Neuronal stem cell (in vitro differentiated cells): ENCODE data around the gene RUVBL2.
A peak's percentile ranks its signal among the peaks of the same experiment; 100 is the strongest.
"Not testable (repeated sequence)": the region's sequence is repeated elsewhere in the genome, so short reads cannot be mapped to it uniquely, and the experiment has no call there.

Experiments
- DNase-seq: peaks from one replicate; pipeline ENCODE4 v3.0.0-alpha.2; 2013; ENCODE audit warnings: low spot score
- H2AFZ ChIP-seq: one replicate; pipeline ENCODE4 v1.6.1; 2013; ENCODE audit warnings: mild to moderate bottlenecking, low read length, inconsistent platforms
- H2AK5ac ChIP-seq: 2 replicates; pipeline ENCODE4 v1.6.1; 2013; ENCODE audit warnings: low read depth, mild to moderate bottlenecking, inconsistent platforms, low read length, moderate library complexity, mixed read lengths
- H2BK120ac ChIP-seq: 2 replicates; pipeline ENCODE4 v1.6.1; 2013; ENCODE audit warnings: low read depth, mild to moderate bottlenecking, inconsistent platforms, low read length, moderate library complexity, mixed read lengths
- H2BK12ac ChIP-seq: one replicate; pipeline ENCODE4 v1.6.1; 2013; ENCODE audit warnings: low read length, inconsistent platforms
- H2BK15ac ChIP-seq: 2 replicates; pipeline ENCODE4 v1.6.1; 2013; ENCODE audit warnings: mild to moderate bottlenecking, low read length, inconsistent platforms, mixed read lengths
- H2BK5ac ChIP-seq: one replicate; pipeline ENCODE4 v1.6.1; 2013; ENCODE audit warnings: inconsistent platforms, mild to moderate bottlenecking, low read length, moderate library complexity
- H3K14ac ChIP-seq: one replicate; pipeline ENCODE4 v1.6.1; 2013; ENCODE audit warnings: low read length, inconsistent platforms
- H3K18ac ChIP-seq: 2 replicates; pipeline ENCODE4 v1.6.1; 2013; ENCODE audit warnings: low read length, inconsistent platforms
- H3K23ac ChIP-seq: 2 replicates; pipeline ENCODE4 v1.6.1; 2013; ENCODE audit warnings: low read depth, mild to moderate bottlenecking, mixed read lengths, low read length, inconsistent platforms; ENCODE audit not compliant: poor library complexity
- H3K27ac ChIP-seq: replicated peaks from 3 replicates; pipeline ENCODE4 v1.5.1; 2013; ENCODE audit warnings: low read length, inconsistent platforms
- H3K27me3 ChIP-seq, 3 experiments: 2 replicates each; pipeline ENCODE4 v1.6.1; 2013; ENCODE audit warnings: low read length in 3 of 3, mild to moderate bottlenecking in 2 of 3, inconsistent platforms in 1 of 3, low read depth in 1 of 3, mixed read lengths in 1 of 3, moderate library complexity in 1 of 3; ENCODE audit not compliant: control insufficient read depth in 3 of 3, insufficient read depth in 3 of 3
- H3K36me3 ChIP-seq, 2 donors: replicated peaks in 1 of 2; 2 replicates each; pipeline ENCODE4 v1.6.1; 2013; ENCODE audit warnings: low read length in 2 of 2; ENCODE audit not compliant: control insufficient read depth in 2 of 2, insufficient read depth in 2 of 2
- H3K4ac ChIP-seq: 2 replicates; pipeline ENCODE4 v1.6.1; 2013; ENCODE audit warnings: inconsistent platforms, mild to moderate bottlenecking, low read length, moderate library complexity
- H3K4me1 ChIP-seq, 2 donors: 1 replicate in 1 of 2; 2 replicates in 1 of 2; pipeline ENCODE4 v1.6.1; 2013; ENCODE audit warnings: low read length in 2 of 2, low read depth in 1 of 2; ENCODE audit not compliant: control insufficient read depth in 2 of 2, insufficient read depth in 1 of 2
- H3K4me2 ChIP-seq: one replicate; pipeline ENCODE4 v1.6.1; 2013; ENCODE audit warnings: mild to moderate bottlenecking, low read length, inconsistent platforms; ENCODE audit not compliant: insufficient read depth, poor library complexity, severe bottlenecking
- H3K4me3 ChIP-seq, 2 donors: 2 replicates each; pipeline ENCODE4 v1.5.1; 2013; ENCODE audit warnings: low read length in 2 of 2, mild to moderate bottlenecking in 2 of 2, inconsistent platforms in 1 of 2, moderate library complexity in 1 of 2
- H3K79me1 ChIP-seq: one replicate; pipeline ENCODE4 v1.6.1; 2013; ENCODE audit warnings: low read depth, mild to moderate bottlenecking, inconsistent platforms, low read length, moderate library complexity
- H3K9ac ChIP-seq: one replicate; pipeline ENCODE4 v1.6.1; 2013; ENCODE audit warnings: mild to moderate bottlenecking, low read depth, low read length, inconsistent platforms; ENCODE audit not compliant: poor library complexity
- H3K9me3 ChIP-seq, 2 donors: replicated peaks in 1 of 2; 2 replicates each; pipeline versions ENCODE3 to v1.6.1; 2013; ENCODE audit warnings: low read length in 2 of 2, mild to moderate bottlenecking in 2 of 2, inconsistent platforms in 1 of 2, low read depth in 1 of 2, mixed read lengths in 1 of 2, moderate library complexity in 1 of 2; ENCODE audit not compliant: control insufficient read depth in 2 of 2, insufficient read depth in 1 of 2
- H4K8ac ChIP-seq: one replicate; pipeline ENCODE4 v1.6.1; 2013; ENCODE audit warnings: low read depth, mild to moderate bottlenecking, inconsistent platforms, low read length, moderate library complexity
- H4K91ac ChIP-seq: one replicate; pipeline ENCODE4 v1.6.1; 2013; ENCODE audit warnings: low read length, low read depth, mild to moderate bottlenecking, inconsistent platforms; ENCODE audit not compliant: poor library complexity
- WGBS, 2 donors: extraction: QIAGEN DNeasy Blood & Tissue Kit; methylation state at CpG; one replicate each; pipeline ENCODE4 v1.1.7; 2013; ENCODE audit warnings: missing lambda C conversion rate in 2 of 2, mixed read lengths in 1 of 2; ENCODE audit not compliant: insufficient read length in 2 of 2, insufficient replicate concordance in 1 of 2; ENCODE audit errors: extremely low coverage in 2 of 2; 5-methylcytosine and 5-hydroxymethylcytosine counted together

Gene RUVBL2

GRCh38 chr19:49018388-49019241, 24.9 kb downstream of the RUVBL2 start:
- not testable (repeated sequence) for H3K9ac ChIP-seq, H3K14ac ChIP-seq, H2BK15ac ChIP-seq, H3K4ac ChIP-seq, H3K27ac ChIP-seq, H4K91ac ChIP-seq, H2BK12ac ChIP-seq, H3K79me1 ChIP-seq, H4K8ac ChIP-seq, DNase-seq, H2BK120ac ChIP-seq, H3K9me3 ChIP-seq, H2AFZ ChIP-seq, H3K4me3 ChIP-seq, H3K23ac ChIP-seq, H3K4me1 ChIP-seq
- H3K4me2 ChIP-seq = peak overlapping the region; percentile 23
- peak overlapping the region; percentile 15 for H3K18ac ChIP-seq
- H3K36me3 ChIP-seq = peaks cover 15 to 33% of the 10 kb centered on the region in 2 donors
- no CpG with 5 or more reads among the region's 50 CpGs for WGBS, 2 donors
- peak overlapping the region; percentile 75 for H2BK5ac ChIP-seq
- peaks cover 0 to 25% (median 0%) of the 10 kb centered on the region in 3 experiments for H3K27me3 ChIP-seq
- peak overlapping the region; percentile 37 for H2AK5ac ChIP-seq

- peaks cover 15 to 26% of the 10 kb centered on the region in 2 donors for H3K36me3 ChIP-seq
- H4K8ac ChIP-seq = no peak overlapping the region
- no peaks in the 10 kb centered on the region for H3K79me1 ChIP-seq
- no peak overlapping the region for H3K9ac ChIP-seq
- H3K27ac ChIP-seq = no peak overlapping the region
- no peak for DNase-seq
- no peak overlapping the region for H2BK12ac ChIP-seq
- H2BK15ac ChIP-seq = no peak overlapping the region
- H3K4me1 ChIP-seq = peaks cover 9% of the 10 kb centered on the region in 2 donors
- H3K23ac ChIP-seq = no peak overlapping the region
- peak overlapping the region in 1 of 2 donors; percentile 60 for H3K4me3 ChIP-seq
- no peak overlapping the region for H2BK120ac ChIP-seq
- peak overlapping the region; percentile 31 for H3K4me2 ChIP-seq
- no peak overlapping the region for H2AFZ ChIP-seq
- H3K14ac ChIP-seq = no peak overlapping the region
- no peak overlapping the region for H2BK5ac ChIP-seq
- H2AK5ac ChIP-seq = no peak overlapping the region
- H3K4ac ChIP-seq = no peak overlapping the region
- H3K27me3 ChIP-seq = peaks cover 0 to 25% (median 0%) of the 10 kb centered on the region in 3 experiments
- H3K18ac ChIP-seq = peak overlapping the region; percentile 57
- no CpG with 5 or more reads among the region's 41 CpGs for WGBS, 2 donors
- H4K91ac ChIP-seq = no peak overlapping the region
- no peaks in the 10 kb centered on the region for H3K9me3 ChIP-seq
These were observed 25.7 kb downstream of the RUVBL2 start for GRCh38 chr19:49019242-49019932.

GRCh38 chr19:49020342-49020741, 26.7 kb downstream of the RUVBL2 start:
- Histone ChIP-seq H2BK15ac (no peak overlapping the region), H3K79me1 (no peaks in the 10 kb centered on the region), H3K4me1 (peaks cover 9% of the 10 kb centered on the region in 2 donors), H3K14ac (no peak overlapping the region), H2BK12ac (no peak overlapping the region), H3K4me3 (no peak overlapping the region), H2BK5ac (no peak overlapping the region), H3K4me2 (no peak overlapping the region), H3K9me3 (no peaks in the 10 kb centered on the region), H4K91ac (no peak overlapping the region), H2AK5ac (no peak overlapping the region), H3K36me3 (peaks cover 6 to 17% of the 10 kb centered on the region in 2 donors), H2BK120ac (no peak overlapping the region), H3K4ac (no peak overlapping the region), H3K9ac (no peak overlapping the region), H3K18ac (no peak overlapping the region), H3K27ac (no peak overlapping the region), H4K8ac (no peak overlapping the region), H3K27me3 (peaks cover 0 to 25% (median 0%) of the 10 kb centered on the region in 3 experiments), H2AFZ (no peak overlapping the region), H3K23ac (peak overlapping the region; percentile 73)
- no peak for DNase-seq
- WGBS, 2 donors = no CpG with 5 or more reads among the region's 11 CpGs
